RWPE2 (cell line): ENCODE data around the gene CBFA2T3.

Experiments
- ATAC-seq: fragments of 200-7000 bp; cut with Tn5 transposase; 3 replicates; pipeline ENCODE4 v1.9.1; 2021; ENCODE audit warnings: low read depth
- DNase-seq: peaks from one replicate; pipeline ENCODE4 v3.0.0-alpha.2; 2020; ENCODE audit warnings: low spot score
- H3K27ac ChIP-seq: fragments of 450-650 bp; 2 replicates; pipeline ENCODE4 v1.5.1; 2017; ENCODE audit warnings: mild to moderate bottlenecking; ENCODE audit not compliant: poor library complexity, severe bottlenecking
- H3K27me3 ChIP-seq: fragments of 250-450 bp; sonication (Bioruptor Pico); 2 replicates; pipeline ENCODE4 v1.5.1; 2021; ENCODE audit warnings: mild to moderate bottlenecking, moderate library complexity; ENCODE audit not compliant: insufficient read depth, poor library complexity, severe bottlenecking
- H3K36me3 ChIP-seq: fragments of 250-450 bp; sonication (Bioruptor Pico); 2 replicates; pipeline ENCODE4 v1.5.1; 2020; ENCODE audit warnings: low read depth, mild to moderate bottlenecking, moderate library complexity
- H3K4me1 ChIP-seq: fragments of 250-450 bp; sonication (Bioruptor Pico); 2 replicates; pipeline ENCODE4 v1.5.1; 2021; ENCODE audit warnings: mild to moderate bottlenecking, moderate library complexity; ENCODE audit not compliant: insufficient read depth, poor library complexity, severe bottlenecking
- H3K4me3 ChIP-seq: fragments of 250-450 bp; sonication (Bioruptor Pico); 2 replicates; pipeline ENCODE4 v1.5.1; 2021; ENCODE audit warnings: mild to moderate bottlenecking, moderate library complexity; ENCODE audit not compliant: severe bottlenecking
- H3K9me3 ChIP-seq: fragments of 250-450 bp; sonication (Bioruptor Pico); 2 replicates; pipeline ENCODE4 v1.5.1; 2021; ENCODE audit warnings: mild to moderate bottlenecking, moderate library complexity; ENCODE audit not compliant: severe bottlenecking
- TF ChIP-seq, protein P1 (sequence below): fragments of 450-650 bp; IDR thresholded peaks from one replicate; pipeline ENCODE4 v1.5.1; 2017; ENCODE audit warnings: mild to moderate bottlenecking, moderate library complexity; ENCODE audit not compliant: poor library complexity, severe bottlenecking

Gene CBFA2T3

DNA sequence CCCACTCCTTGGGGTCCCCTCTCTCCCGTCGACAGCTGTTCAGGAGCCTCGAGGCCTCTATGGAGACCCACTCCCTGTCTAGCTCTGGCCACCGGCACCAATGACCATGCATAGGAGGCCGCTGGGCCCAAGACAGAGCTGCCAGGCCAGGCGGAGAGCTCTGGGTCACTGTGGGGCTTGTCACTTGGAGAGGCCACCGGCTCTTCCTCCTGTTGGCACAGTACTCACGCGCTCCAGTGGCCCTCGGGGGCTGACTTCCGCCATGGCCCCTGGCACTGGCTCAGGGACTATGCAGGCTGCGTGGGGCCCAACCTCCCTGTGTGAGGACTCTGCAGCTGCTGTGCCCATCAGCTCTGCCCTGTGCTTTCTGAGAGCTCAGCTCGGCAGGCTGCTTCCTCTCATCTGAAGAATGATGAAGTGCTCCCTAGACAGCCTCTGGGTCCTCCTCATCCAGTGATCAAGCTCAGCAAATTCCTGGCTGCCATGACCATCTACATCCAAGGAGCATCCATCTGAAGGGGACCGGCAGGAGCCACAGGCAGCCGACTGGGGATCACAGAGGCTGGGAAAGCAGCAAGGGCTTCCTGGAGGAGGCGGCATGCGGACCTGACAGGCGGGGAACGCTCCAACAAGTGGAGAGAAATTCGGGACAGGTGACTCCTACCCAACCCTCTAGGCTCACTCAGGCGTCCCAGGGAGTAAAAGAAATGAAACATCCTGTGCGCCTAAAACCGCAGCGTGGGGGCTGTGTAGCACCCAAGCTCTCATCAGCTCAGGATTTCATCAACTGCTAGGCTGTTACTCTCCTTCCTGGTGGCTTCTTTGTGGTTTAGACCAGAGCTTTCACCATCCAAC, 137.0 kb downstream of the CBFA2T3 start:
- H3K27me3 ChIP-seq = no peaks in the 10 kb centered on the region
- no peak overlapping the region for H3K4me3 ChIP-seq
- H3K27ac ChIP-seq = no peak overlapping the region
- ATAC-seq (no peak), DNase-seq (no peak)
- peaks cover 7% of the 10 kb centered on the region; the same call in 1 of the 2 replicates for H3K36me3 ChIP-seq
- TF ChIP-seq, protein P1, sequence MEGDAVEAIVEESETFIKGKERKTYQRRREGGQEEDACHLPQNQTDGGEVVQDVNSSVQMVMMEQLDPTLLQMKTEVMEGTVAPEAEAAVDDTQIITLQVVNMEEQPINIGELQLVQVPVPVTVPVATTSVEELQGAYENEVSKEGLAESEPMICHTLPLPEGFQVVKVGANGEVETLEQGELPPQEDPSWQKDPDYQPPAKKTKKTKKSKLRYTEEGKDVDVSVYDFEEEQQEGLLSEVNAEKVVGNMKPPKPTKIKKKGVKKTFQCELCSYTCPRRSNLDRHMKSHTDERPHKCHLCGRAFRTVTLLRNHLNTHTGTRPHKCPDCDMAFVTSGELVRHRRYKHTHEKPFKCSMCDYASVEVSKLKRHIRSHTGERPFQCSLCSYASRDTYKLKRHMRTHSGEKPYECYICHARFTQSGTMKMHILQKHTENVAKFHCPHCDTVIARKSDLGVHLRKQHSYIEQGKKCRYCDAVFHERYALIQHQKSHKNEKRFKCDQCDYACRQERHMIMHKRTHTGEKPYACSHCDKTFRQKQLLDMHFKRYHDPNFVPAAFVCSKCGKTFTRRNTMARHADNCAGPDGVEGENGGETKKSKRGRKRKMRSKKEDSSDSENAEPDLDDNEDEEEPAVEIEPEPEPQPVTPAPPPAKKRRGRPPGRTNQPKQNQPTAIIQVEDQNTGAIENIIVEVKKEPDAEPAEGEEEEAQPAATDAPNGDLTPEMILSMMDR = no peak
- H3K4me1 ChIP-seq = no peaks in the 10 kb centered on the region
- no peaks in the 10 kb centered on the region for H3K9me3 ChIP-seq

DNA sequence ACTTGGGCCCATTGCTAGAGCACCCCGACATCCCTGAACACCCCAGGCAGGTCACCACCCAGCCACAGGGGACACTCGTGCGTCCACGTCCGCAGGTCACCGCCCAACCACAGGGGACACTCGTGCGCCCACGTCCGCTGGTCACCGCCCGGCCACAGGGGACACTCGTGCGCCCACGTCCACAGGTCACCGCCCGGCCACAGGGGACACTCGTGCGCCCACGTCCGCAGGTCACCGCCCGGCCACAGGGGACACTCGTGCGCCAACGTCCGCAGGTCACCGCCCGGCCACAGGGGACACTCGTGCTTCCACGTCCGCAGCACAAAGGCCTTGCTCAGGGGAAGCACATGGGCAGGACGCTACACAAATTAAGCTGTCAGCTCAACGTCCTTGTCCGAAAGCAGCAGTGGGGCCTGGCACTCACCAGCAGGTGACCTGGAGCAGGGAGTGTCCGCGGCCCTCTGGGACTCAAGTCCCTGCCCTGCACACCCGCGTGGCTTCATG, 137.9 kb downstream of the CBFA2T3 start:
- Histone ChIP-seq H3K4me1 (no peaks in the 10 kb centered on the region), H3K9me3 (no peaks in the 10 kb centered on the region), H3K36me3 (peaks cover 7% of the 10 kb centered on the region; the same call in 1 of the 2 replicates), H3K27ac (no peak overlapping the region), H3K4me3 (no peak overlapping the region), H3K27me3 (no peaks in the 10 kb centered on the region)
- DNase-seq (no peak), ATAC-seq (no peak)
- TF ChIP-seq, protein P1 = no peak

DNA sequence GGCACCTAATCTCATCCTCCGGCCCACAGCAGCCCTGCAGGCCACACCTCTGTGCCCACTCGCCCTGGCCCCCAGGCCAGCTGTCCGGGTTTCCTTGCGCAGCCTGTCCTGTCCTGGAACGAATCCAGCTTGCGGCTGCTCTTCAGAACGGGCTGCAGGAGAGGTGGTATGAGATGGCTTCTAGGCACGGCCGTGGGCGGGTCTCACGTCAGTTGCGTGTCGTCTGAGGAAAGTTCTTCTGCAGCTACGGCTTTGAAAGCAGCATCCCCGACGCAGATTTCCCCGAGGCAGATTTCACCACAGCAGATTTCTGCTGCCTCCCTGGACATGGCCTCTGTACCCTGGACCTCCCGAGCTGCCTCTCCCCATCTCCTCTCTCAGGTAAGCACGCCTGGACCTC, 138.4 kb downstream of the CBFA2T3 start:
- H3K27ac ChIP-seq = no peak overlapping the region
- TF ChIP-seq, protein P1 = no peak
- H3K27me3 ChIP-seq = no peaks in the 10 kb centered on the region
- H3K36me3 ChIP-seq = peaks cover 7% of the 10 kb centered on the region; the same call in 1 of the 2 replicates
- ATAC-seq = no peak
- H3K4me3 ChIP-seq = no peak overlapping the region
- no peaks in the 10 kb centered on the region for H3K9me3 ChIP-seq
- H3K4me1 ChIP-seq = no peaks in the 10 kb centered on the region
- DNase-seq = no peak

DNA sequence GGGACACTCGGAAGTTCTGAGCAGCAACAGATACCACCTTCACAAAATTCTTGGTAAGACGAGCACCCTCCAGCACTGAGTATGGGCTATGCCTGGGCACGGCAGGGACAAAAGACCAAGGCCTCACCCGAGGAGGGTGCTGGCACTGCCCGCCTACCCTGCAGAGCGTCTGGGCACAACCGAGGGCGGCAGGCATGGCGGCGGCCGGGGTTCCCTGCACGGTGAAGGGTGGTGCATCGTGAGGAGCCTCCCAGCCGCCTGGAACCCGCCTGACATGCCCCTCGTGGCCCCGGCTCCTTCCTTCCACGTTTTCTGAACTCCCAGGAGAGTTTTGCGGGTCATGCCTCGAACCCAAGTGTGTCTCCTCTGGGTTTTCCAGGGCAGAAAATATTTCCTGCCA, 139.2 kb downstream of the CBFA2T3 start:
- no peaks in the 10 kb centered on the region for H3K27me3 ChIP-seq
- H3K9me3 ChIP-seq = no peaks in the 10 kb centered on the region
- ATAC-seq (no peak), DNase-seq (no peak)
- no peaks in the 10 kb centered on the region for H3K4me1 ChIP-seq
- TF ChIP-seq, protein P1 = no peak
- H3K27ac ChIP-seq = no peak overlapping the region
- H3K4me3 ChIP-seq = no peak overlapping the region
- H3K36me3 ChIP-seq = peaks cover 7% of the 10 kb centered on the region; the same call in 1 of the 2 replicates

DNA sequence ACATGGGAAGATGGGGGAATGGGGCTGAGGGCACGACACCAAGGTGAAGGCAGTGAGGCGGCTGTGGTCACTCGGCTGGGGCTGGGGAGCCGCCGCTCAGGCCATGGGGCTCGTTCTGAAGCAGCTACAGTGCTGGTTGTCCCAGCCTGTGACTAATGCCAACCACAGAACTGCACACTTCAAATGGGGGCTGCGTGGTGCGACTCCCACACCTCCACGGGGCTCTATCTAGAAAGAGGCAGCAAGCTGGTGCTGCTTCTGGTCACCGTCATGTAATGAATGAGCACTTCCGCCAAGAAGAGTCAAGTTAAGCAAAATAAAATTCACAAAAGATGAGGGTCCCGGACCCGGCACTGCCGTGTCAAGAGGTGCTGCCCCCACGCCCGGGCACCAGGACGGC, 140.2 kb downstream of the CBFA2T3 start:
- Histone ChIP-seq H3K9me3 (no peaks in the 10 kb centered on the region), H3K4me1 (peaks cover 6% of the 10 kb centered on the region), H3K4me3 (no peak overlapping the region), H3K36me3 (peaks cover 7% of the 10 kb centered on the region; the same call in 1 of the 2 replicates), H3K27me3 (no peaks in the 10 kb centered on the region), H3K27ac (no peak overlapping the region)
- ATAC-seq (no peak), DNase-seq (no peak)
- TF ChIP-seq, protein P1 = no peak
